NCI-H2227 (cell line): Measurements from ENCODE around the gene ANO3.

Source experiments
- DNase-seq: peaks from one replicate; lab custom pipeline; 2025; ENCODE audit not compliant: unreplicated experiment; lab: John Stamatoyannopoulos, UW

ANO3 gene

GRCh38 chr11:26353010-26353409 lies 21.1 kb downstream of the ANO3 start:
- no peak for DNase-seq

DNA sequence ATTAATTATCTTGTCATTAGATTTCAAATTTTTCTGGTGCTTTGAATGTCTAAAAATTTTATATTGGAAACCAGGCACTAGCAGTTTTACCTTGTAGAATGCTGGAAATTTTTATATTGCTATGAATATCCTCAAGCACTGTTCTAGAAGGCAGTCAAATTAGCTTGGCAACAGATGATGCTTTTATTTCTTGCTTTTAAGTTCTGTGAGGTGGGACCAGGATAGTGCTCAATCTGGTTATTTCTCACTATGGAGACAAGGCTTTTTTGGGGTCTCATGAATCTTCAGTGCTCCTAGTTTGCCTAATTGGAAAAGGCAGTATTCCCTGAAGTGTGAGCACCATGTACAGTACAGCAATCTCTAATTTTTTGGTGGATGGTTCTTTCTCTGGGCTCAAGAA lies 27.1 kb downstream of the ANO3 start:
- DNase-seq = no peak

DNA sequence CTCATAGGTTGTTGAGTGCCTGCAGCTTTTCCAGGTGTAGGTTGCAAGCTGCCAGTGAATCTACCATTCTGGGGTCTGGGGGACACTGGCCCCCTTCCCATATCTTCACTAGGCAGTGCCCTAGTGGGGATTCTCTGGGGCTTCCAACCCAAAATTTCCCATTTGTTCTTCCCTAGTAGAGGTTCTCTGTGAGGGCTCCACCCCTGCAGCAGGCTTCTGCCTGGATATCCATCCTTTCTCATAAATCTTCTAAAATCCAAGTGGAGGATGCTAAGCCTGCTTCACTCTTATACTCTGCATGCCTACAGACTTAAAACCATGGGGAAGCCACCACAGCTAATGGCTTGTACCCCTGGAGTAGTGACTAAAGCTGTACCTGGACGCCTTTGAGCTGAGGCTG lies 33.4 kb downstream of the ANO3 start:
- DNase-seq = no peak

DNA sequence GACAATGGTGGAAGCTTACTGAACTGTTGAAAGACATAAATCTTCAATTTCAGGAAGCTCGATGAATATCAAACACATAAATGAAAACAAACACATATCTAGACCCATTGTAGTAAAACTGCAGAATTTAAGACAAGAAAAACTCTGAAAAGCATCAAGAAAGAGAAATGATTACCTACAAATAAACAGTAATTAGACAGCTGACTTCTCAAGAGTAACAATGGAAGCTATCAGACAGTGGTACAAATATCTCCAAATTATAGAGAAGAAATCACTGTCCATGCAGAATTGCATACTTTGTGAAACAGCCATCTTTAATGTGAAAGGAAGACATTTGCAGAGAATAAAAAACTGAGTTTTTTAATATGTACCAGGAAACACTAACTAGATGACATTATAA lies 45.7 kb downstream of the ANO3 start:
- no peak for DNase-seq

DNA sequence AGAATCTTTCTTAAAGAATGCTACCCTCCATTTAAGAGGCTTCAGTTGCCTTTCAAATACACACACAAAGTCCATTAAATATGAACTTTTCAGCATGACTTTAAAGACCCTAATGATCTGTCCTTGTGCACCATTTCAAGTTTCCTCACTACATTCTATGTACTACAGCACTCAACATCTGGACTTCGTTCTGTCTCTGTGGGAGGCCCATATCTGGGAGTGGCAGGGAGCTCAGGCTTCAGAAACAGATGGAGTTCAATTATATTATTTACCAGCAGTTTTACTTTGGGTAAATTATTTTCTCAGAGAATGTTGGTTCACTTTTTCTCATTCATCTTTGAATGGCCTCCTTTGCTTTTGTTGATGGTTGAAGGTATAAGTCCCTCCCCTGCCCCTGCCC lies 67.4 kb downstream of the ANO3 start:
- DNase-seq = no peak

GRCh38 chr11:26410706-26411366 lies 78.9 kb downstream of the ANO3 start:
- no peak for DNase-seq

GRCh38 chr11:26412955-26413354 lies 81.0 kb downstream of the ANO3 start:
- DNase-seq = no peak

DNA sequence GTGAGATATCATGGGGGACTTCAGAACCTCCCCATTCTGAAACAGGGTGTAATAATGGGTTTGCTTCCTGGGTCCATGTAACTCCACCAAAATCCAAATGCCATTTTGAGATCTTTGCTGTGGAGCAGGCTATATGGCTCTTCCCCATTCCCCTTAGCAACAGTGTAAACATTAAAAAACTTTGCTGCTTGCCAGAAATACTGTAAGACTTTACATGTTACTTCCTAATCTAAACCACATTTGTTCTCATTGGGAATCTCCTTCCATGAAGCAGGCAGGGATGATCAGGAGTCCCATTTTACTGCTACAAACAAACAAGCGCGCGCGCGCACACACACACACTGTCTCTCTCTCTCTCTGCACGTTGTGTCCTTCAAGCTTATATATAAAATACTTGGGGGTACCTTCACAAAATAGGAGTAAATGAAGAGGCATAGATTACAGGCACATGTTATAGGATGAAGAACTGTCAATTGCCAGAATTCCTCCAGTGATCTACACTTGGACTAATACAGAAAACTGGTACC lies 86.5 kb downstream of the ANO3 start:
- DNase-seq = no peak

DNA sequence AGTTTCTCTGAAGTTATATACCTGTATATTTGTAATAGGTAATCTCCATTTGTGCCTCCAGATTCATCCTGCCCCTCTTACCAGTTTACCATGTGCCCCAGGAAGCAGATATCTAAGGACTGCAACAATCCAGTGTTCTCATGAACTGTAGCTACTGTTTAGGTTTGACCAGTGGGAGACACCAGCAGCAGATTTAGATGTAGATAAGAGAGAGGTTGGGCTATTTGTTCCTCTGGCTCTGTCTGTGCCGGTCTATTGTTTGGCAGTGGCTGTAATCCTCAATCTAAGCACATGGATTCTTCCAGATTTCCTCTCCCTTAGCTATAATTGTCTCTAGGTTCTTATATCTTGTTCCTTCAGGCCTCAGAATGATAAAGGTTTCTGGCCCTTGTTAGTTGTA lies 88.4 kb downstream of the ANO3 start:
- DNase-seq = no peak

DNA sequence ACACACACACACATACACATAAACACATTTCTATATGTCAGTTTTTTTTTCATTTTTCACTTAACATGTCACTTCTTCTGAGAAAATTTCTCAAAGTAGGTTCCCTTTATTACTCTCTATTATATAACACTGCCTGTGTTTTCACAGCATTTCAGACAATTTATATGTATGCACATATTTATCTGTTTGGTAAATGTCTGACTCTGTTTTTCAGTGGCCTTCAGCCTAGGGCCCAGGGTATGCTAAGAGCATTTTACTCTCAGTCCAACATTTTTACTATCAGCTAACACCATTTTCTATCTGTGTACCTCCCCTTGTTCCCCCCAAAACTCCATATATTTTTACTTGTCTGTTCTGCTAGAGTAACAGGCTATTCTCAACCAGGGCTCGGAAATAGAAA lies 92.3 kb downstream of the ANO3 start:
- DNase-seq = no peak

GRCh38 chr11:26439854-26440253 lies 107.9 kb downstream of the ANO3 start:
- DNase-seq = no peak

DNA sequence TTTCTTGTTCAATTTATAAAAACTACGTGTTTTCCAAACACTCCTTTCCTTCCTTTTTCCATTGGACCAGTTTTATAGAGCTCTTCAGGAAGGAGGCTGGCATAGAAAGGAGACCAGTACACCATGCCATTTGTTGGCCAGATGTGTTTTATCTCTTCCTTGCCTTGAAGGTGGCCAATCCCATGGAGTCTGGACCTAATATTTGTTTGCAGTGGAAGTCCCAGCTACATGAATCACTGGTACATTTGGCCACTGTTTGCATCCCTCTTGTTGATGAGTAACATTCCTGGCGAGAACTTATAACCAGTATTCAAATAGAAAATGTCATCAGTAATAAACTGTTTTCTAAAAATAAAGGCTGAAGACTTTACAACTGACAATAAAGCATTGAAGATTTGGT lies 110.2 kb downstream of the ANO3 start:
- no peak for DNase-seq

- DNase-seq = no peak
Measured at GRCh38 chr11:26443617-26444016, 111.7 kb downstream of the ANO3 start.

GRCh38 chr11:26457636-26458035 lies 125.7 kb downstream of the ANO3 start:
- DNase-seq = no peak

DNA sequence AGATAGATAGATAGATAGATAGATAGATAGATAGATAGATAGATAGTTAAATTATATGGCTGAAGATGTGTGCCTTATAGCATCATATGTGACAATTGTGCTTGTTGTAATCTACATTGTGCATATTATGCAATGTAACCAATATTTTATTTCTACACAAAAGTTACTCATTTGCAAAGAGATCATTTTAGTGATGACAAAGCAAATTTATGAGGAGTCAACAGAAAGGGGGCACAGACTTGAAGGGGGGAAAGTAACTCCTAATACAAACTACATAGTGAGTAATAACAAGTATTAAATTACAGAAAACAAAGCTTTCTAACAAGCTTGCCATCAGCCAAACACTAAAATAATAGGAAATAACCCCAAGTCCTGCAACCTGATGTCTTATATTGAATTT lies 133.3 kb downstream of the ANO3 start:
- DNase-seq = no peak

DNA sequence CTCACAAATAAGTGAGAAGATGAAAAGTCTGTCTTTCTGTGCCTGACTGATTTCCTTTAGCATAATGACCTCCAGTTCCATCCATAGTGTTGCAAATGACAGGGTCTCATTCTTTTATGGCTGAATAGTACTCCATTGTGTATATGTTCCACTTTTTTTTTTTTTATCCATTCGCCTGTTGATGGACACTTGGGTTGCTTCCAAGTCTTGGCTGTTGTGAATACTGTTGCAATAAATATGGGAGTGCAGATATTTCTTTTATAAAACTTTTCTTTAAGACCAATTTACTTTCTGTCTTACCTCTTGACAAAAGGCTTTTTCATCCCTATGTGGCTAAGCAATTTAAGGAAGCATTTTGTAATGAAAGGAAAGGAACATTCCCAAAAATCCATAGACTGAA lies 135.6 kb downstream of the ANO3 start:
- no peak for DNase-seq

DNA sequence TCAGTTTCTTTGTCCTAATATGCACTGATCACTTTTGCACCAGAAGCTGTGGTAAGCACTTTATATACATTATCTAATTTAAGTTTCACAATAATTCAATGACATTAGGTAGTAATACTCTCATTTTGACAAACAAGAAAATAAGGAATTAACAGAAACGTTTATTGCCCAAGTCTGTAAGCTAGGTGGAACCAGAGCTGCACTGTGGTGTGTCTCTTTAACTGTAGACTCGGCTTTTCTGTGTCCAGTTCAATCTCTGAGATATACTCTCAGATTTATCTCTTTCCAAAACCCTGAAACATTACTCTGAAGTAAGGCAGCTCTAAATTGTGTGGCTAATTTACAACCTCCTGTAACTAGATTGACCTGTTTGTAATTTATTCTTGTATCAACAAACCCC lies 139.1 kb downstream of the ANO3 start:
- no peak for DNase-seq

DNA sequence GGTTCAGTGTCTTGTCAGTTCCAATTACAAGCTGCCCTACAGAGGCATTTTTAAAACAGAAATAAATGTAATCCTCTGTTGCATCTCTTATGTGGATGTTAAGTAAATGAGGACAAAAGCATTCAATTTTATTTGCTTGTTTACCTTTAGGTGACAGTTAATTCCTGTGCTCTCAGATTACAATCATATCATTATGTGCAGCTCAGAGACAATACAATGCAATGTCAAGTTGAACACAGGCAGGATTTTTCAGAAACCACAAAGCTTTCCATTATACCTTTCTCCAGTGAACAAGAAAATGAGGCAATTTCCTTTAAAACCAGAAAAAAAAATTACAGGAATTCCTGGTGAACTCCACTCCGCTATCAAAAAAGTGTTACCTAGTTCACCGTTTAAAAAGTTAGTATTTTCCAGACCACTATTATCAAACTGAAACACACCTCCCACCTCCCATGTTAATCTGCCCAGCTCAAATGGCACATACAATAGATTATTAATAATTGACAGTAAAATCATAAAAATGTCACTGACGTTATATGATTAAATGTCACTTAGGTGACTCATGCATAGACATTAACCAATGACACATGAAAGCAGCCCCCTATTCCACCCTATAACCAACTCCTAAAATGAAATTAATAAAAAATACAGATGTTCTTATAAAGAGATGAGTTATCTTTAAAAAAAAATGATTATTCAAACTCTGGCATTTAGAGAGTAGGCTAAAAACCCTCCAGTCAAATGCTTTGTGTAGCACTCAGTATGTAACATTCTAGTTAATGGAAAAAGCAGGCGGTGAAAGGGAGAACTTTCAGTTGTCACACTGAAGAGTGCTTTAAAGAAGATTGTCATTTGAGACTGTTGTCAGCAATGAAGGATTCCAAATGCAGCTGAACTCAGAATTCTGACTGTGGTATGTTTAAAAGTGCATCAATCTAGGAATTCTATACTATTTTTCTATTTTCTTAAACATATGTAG lies 141.6 kb downstream of the ANO3 start:
- DNase-seq = peak; percentile 7

GRCh38 chr11:26474401-26474800 lies 142.5 kb downstream of the ANO3 start:
- no peak for DNase-seq

- no peak for DNase-seq
Measured at GRCh38 chr11:26477396-26477795, 145.5 kb downstream of the ANO3 start.

GRCh38 chr11:26478710-26479109 lies 146.8 kb downstream of the ANO3 start:
- no peak for DNase-seq

- DNase-seq = no peak
Measured at GRCh38 chr11:26480041-26480440, 148.1 kb downstream of the ANO3 start.
